GM23338 (cell line): ENCODE results near the gene IGF2R.

ENCODE experiments used
- CREB1 ChIP-seq: fragments of 250-450 bp; sonication (Bioruptor Pico); IDR thresholded peaks from 2 replicates; pipeline ENCODE4 v1.5.0; 2020; ENCODE audit warnings: low read depth, mild to moderate bottlenecking, moderate library complexity
- ETS1 ChIP-seq: IDR thresholded peaks from 2 replicates; pipeline ENCODE4 v1.6.1; 2016; ENCODE audit warnings: antibody characterized with exemption
- EZH2 ChIP-seq: fragments of 200-600 bp; sonication (generic); IDR thresholded peaks from one replicate; pipeline ENCODE4 v1.8.0; 2017; ENCODE audit warnings: antibody characterized with exemption, mild to moderate bottlenecking, low read depth; ENCODE audit not compliant: unreplicated experiment
- EZH2phosphoT487 ChIP-seq: fragments of 200-600 bp; sonication (generic); IDR thresholded peaks from one replicate; pipeline ENCODE4 v1.8.1; 2018; ENCODE audit warnings: antibody characterized with exemption; ENCODE audit not compliant: unreplicated experiment
- JUNB ChIP-seq: IDR thresholded peaks from one replicate; pipeline ENCODE4 v1.6.1; 2016; ENCODE audit warnings: antibody characterized with exemption; ENCODE audit not compliant: unreplicated experiment
- NANOG ChIP-seq: IDR thresholded peaks from 2 replicates; pipeline ENCODE4 v1.6.1; 2016; ENCODE audit warnings: antibody characterized with exemption, borderline replicate concordance
- POLR2AphosphoS5 ChIP-seq: IDR thresholded peaks from 2 replicates; pipeline ENCODE4 v1.6.1; 2016; ENCODE audit warnings: antibody characterized with exemption, low read depth
- STAT1 ChIP-seq: IDR thresholded peaks from one replicate; pipeline ENCODE4 v1.6.1; 2016; ENCODE audit warnings: antibody characterized with exemption; ENCODE audit not compliant: unreplicated experiment
- ZNF114 ChIP-seq: fragments of 250-450 bp; sonication (Bioruptor Pico); IDR thresholded peaks from 2 replicates; pipeline ENCODE4 v1.5.0; 2020; ENCODE audit warnings: mild to moderate bottlenecking, moderate library complexity
- ZNF331 ChIP-seq: fragments of 250-450 bp; sonication (Bioruptor Pico); IDR thresholded peaks from 2 replicates; pipeline ENCODE4 v1.5.0; 2020; ENCODE audit warnings: low read depth, mild to moderate bottlenecking, moderate library complexity
- ZNF462 ChIP-seq: fragments of 250-450 bp; sonication (Bioruptor Pico); IDR thresholded peaks from 2 replicates; pipeline ENCODE4 v1.5.0; 2020; ENCODE audit warnings: mild to moderate bottlenecking, moderate library complexity
- TF ChIP-seq, protein P1 (sequence below), 2 experiments: fragments of 200-600 bp in 1 of 2; sonication (generic) in 1 of 2; conservative IDR thresholded peaks; 2 replicates each; pipeline versions ENCODE4 v1.5.1 to v1.6.1; 2016 to 2017; ENCODE audit warnings: antibody characterized with exemption in 2 of 2, low read depth in 2 of 2, mild to moderate bottlenecking in 2 of 2, moderate library complexity in 1 of 2
- TF ChIP-seq, protein P2 (sequence below): IDR thresholded peaks from one replicate; pipeline ENCODE4 v1.6.1; 2018; ENCODE audit warnings: antibody characterized with exemption; ENCODE audit not compliant: unreplicated experiment

- TF ChIP-seq, protein P1, sequence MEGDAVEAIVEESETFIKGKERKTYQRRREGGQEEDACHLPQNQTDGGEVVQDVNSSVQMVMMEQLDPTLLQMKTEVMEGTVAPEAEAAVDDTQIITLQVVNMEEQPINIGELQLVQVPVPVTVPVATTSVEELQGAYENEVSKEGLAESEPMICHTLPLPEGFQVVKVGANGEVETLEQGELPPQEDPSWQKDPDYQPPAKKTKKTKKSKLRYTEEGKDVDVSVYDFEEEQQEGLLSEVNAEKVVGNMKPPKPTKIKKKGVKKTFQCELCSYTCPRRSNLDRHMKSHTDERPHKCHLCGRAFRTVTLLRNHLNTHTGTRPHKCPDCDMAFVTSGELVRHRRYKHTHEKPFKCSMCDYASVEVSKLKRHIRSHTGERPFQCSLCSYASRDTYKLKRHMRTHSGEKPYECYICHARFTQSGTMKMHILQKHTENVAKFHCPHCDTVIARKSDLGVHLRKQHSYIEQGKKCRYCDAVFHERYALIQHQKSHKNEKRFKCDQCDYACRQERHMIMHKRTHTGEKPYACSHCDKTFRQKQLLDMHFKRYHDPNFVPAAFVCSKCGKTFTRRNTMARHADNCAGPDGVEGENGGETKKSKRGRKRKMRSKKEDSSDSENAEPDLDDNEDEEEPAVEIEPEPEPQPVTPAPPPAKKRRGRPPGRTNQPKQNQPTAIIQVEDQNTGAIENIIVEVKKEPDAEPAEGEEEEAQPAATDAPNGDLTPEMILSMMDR (conservative IDR thresholded peaks at IDR 0.05; ENCODE audit: low read depth in 2 of 2): no peak
- TF ChIP-seq POLR2AphosphoS5 (no peak), NANOG (no peak), ZNF331 (CRISPR knock-in tag) (no peak), EZH2phosphoT487 (no peak), CREB1 (CRISPR knock-in tag) (no peak), ETS1 (no peak), EZH2 (no peak), JUNB (no peak), ZNF114 (CRISPR knock-in tag) (no peak), STAT1 (no peak), ZNF462 (CRISPR knock-in tag) (no peak)
- TF ChIP-seq, protein P2, sequence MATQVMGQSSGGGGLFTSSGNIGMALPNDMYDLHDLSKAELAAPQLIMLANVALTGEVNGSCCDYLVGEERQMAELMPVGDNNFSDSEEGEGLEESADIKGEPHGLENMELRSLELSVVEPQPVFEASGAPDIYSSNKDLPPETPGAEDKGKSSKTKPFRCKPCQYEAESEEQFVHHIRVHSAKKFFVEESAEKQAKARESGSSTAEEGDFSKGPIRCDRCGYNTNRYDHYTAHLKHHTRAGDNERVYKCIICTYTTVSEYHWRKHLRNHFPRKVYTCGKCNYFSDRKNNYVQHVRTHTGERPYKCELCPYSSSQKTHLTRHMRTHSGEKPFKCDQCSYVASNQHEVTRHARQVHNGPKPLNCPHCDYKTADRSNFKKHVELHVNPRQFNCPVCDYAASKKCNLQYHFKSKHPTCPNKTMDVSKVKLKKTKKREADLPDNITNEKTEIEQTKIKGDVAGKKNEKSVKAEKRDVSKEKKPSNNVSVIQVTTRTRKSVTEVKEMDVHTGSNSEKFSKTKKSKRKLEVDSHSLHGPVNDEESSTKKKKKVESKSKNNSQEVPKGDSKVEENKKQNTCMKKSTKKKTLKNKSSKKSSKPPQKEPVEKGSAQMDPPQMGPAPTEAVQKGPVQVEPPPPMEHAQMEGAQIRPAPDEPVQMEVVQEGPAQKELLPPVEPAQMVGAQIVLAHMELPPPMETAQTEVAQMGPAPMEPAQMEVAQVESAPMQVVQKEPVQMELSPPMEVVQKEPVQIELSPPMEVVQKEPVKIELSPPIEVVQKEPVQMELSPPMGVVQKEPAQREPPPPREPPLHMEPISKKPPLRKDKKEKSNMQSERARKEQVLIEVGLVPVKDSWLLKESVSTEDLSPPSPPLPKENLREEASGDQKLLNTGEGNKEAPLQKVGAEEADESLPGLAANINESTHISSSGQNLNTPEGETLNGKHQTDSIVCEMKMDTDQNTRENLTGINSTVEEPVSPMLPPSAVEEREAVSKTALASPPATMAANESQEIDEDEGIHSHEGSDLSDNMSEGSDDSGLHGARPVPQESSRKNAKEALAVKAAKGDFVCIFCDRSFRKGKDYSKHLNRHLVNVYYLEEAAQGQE: no peak
These were observed 139.2 kb downstream of the IGF2R start for GRCh38 chr6:160108077-160108476.
